ENCODE results near the gene PRSS36. TPM values are rescaled to one million over a fixed set of nuclear protein-coding genes. Genes with fewer than 3 reads are reported as not detected.

The PRSS36 gene
- polyA plus RNA-seq, 1 experiment = 0.39 TPM

GRCh38 chr16:31094088-31094423 is 55.8 kb downstream of the PRSS36 start:
- CTCF ChIA-PET = interaction anchor here (0.5 to 6.4 kb wide), 7 partner anchors 14 to 152 kb away, joined by 3 to 54 read pairs (median 3); partner anchors contain the start of gene HSD3B7
- POLR2A ChIA-PET = no interaction called here
- H3K36me3 ChIP-seq (ENCODE audit: control insufficient read depth, insufficient read depth, low read length) = peaks cover 3% of the 10 kb centered on the region
- TF ChIP-seq CTCF (IDR thresholded peaks at IDR 0.05; ENCODE audit: insufficient read depth, low read depth, low read length) = no peak
- no peaks in the 10 kb centered on the region for H3K27me3 ChIP-seq (ENCODE audit: control insufficient read depth, insufficient read depth, low read length)
- DNase-seq (ENCODE audit: low read depth) = no peak
- H3K4me3 ChIP-seq (ENCODE audit: low read depth, low read length) = peak overlapping the region; percentile 93

- Histone ChIP-seq H3K4me3 (ENCODE audit: low read depth, low read length) (peak overlapping the region; percentile 93), H3K36me3 (ENCODE audit: control insufficient read depth, insufficient read depth, low read length) (peaks cover 7% of the 10 kb centered on the region), H3K27me3 (ENCODE audit: control insufficient read depth, insufficient read depth, low read length) (no peaks in the 10 kb centered on the region)
- no peak for DNase-seq (ENCODE audit: low read depth)
- CTCF ChIA-PET = interaction anchor here (1.1 to 6.4 kb wide), 4 partner anchors 14 to 151 kb away, joined by 3 to 54 read pairs (median 3); partner anchors contain the start of gene HSD3B7
- POLR2A ChIA-PET = no interaction called here
- no peak for TF ChIP-seq CTCF (IDR thresholded peaks at IDR 0.05; ENCODE audit: insufficient read depth, low read depth, low read length)
These were observed 56.6 kb downstream of the PRSS36 start for GRCh38 chr16:31093132-31093703.

- ChIA-PET POLR2A (interaction anchor here (0.7 kb wide), 1 partner anchor 59 kb away, joined by 5 read pairs; no protein-coding TSS in a partner anchor), CTCF (interaction anchor here (0.7 to 6.4 kb wide), 5 partner anchors 27 to 350 kb away, joined by 3 to 54 read pairs (median 3); partner anchors contain the start of genes HSD3B7 and ZNF843)
- TF ChIP-seq CTCF (IDR thresholded peaks at IDR 0.05; ENCODE audit: insufficient read depth, low read depth, low read length) = no peak
- Histone ChIP-seq H3K4me3 (ENCODE audit: low read depth, low read length) (no peak overlapping the region), H3K27me3 (ENCODE audit: control insufficient read depth, insufficient read depth, low read length) (no peaks in the 10 kb centered on the region), H3K36me3 (ENCODE audit: control insufficient read depth, insufficient read depth, low read length) (peaks cover 9% of the 10 kb centered on the region)
- no peak for DNase-seq (ENCODE audit: low read depth)
These were observed 57.5 kb downstream of the PRSS36 start for GRCh38 chr16:31092330-31092729.

GRCh38 chr16:31090540-31090939 is 59.3 kb downstream of the PRSS36 start:
- no peak overlapping the region for H3K4me3 ChIP-seq (ENCODE audit: low read depth, low read length)
- no peaks in the 10 kb centered on the region for H3K27me3 ChIP-seq (ENCODE audit: control insufficient read depth, insufficient read depth, low read length)
- ChIA-PET CTCF (interaction anchor here (6.4 kb wide), 1 partner anchor 106 kb away, joined by 54 read pairs; the partner anchor contains the start of gene HSD3B7), POLR2A (no interaction called here)
- H3K36me3 ChIP-seq (ENCODE audit: control insufficient read depth, insufficient read depth, low read length) = peaks cover 11% of the 10 kb centered on the region
- DNase-seq (ENCODE audit: low read depth) = no peak
- TF ChIP-seq CTCF (IDR thresholded peaks at IDR 0.05; ENCODE audit: insufficient read depth, low read depth, low read length) = no peak

- ChIA-PET POLR2A (no interaction called here), CTCF (no interaction called here)
- no peak for TF ChIP-seq CTCF (IDR thresholded peaks at IDR 0.05; ENCODE audit: insufficient read depth, low read depth, low read length)
- DNase-seq (ENCODE audit: low read depth) = no peak
- Histone ChIP-seq H3K36me3 (ENCODE audit: control insufficient read depth, insufficient read depth, low read length) (peaks cover 17% of the 10 kb centered on the region), H3K27me3 (ENCODE audit: control insufficient read depth, insufficient read depth, low read length) (no peaks in the 10 kb centered on the region), H3K4me3 (ENCODE audit: low read depth, low read length) (no peak overlapping the region)
These were observed 60.7 kb downstream of the PRSS36 start for GRCh38 chr16:31089199-31089598.

Small RNAs within 50 kb of the gene (small RNA-seq; reads per million reads assigned to genes)
- gene AC009088.4 (ENCODE audit: insufficient read length, low read depth, low replicate concordance) (not detected), gene NDUFA3P6 (ENCODE audit: insufficient read length, low read depth, low replicate concordance) (not detected)

Other genes starting within 250 kb of the PRSS36 start
- 5.9 and 7.6 TPM in 2 replicates for gene FBXL19, start 226.5 kb downstream of the PRSS36 start, polyA plus RNA-seq (2011; rRNA removed)
- 25.6 and 37.1 TPM in 2 replicates for gene ORAI3, start 201.0 kb downstream of the PRSS36 start, polyA plus RNA-seq (2011; rRNA removed)
- gene SETD1A, start 192.3 kb downstream of the PRSS36 start, polyA plus RNA-seq (2011; rRNA removed) = 0.96 and 1.4 TPM in 2 replicates
- 15.4 and 25.0 TPM in 2 replicates for gene HSD3B7, start 164.9 kb downstream of the PRSS36 start, polyA plus RNA-seq (2011; rRNA removed)
- gene STX1B, start 139.4 kb downstream of the PRSS36 start, polyA plus RNA-seq (2011; rRNA removed) = 1.5 and 1.6 TPM in 2 replicates
- 41.7 and 53.6 TPM in 2 replicates for gene STX4, start 116.5 kb downstream of the PRSS36 start, polyA plus RNA-seq (2011; rRNA removed)
- gene ZNF668, start 75.8 kb downstream of the PRSS36 start, polyA plus RNA-seq (2011; rRNA removed) = 10.2 and 16.3 TPM in 2 replicates
- gene ZNF646, start 75.6 kb downstream of the PRSS36 start, polyA plus RNA-seq (2011; rRNA removed) = 3.3 and 4.2 TPM in 2 replicates
- 0.96 and 1.8 TPM in 2 replicates for gene PRSS53, start 61.1 kb downstream of the PRSS36 start, polyA plus RNA-seq (2011; rRNA removed)
- gene VKORC1, start 55.3 kb downstream of the PRSS36 start, polyA plus RNA-seq (2011; rRNA removed) = 416 and 515 TPM in 2 replicates
- 31.0 and 56.0 TPM in 2 replicates for gene BCKDK, start 41.7 kb downstream of the PRSS36 start, polyA plus RNA-seq (2011; rRNA removed)
- 28.9 and 31.9 TPM in 2 replicates for gene KAT8, start 32.4 kb downstream of the PRSS36 start, polyA plus RNA-seq (2011; rRNA removed)
- gene PRSS8, start 14.3 kb downstream of the PRSS36 start, polyA plus RNA-seq (2011; rRNA removed) = not detected in 2 replicates
- 109 and 113 TPM in 2 replicates for gene FUS, start 30.1 kb upstream of the PRSS36 start, polyA plus RNA-seq (2011; rRNA removed)
- 15.8 and 23.9 TPM in 2 replicates for gene PYCARD, start 52.7 kb upstream of the PRSS36 start, polyA plus RNA-seq (2011; rRNA removed)
- not detected in 2 replicates for gene TRIM72, start 64.1 kb upstream of the PRSS36 start, polyA plus RNA-seq (2011; rRNA removed)
- not detected in 2 replicates for gene PYDC1, start 67.1 kb upstream of the PRSS36 start, polyA plus RNA-seq (2011; rRNA removed)
- gene ITGAM, start 109.9 kb upstream of the PRSS36 start, polyA plus RNA-seq (2011; rRNA removed) = not detected in 2 replicates
- not detected in 2 replicates for gene ITGAX, start 205.1 kb upstream of the PRSS36 start, polyA plus RNA-seq (2011; rRNA removed)
- gene ITGAD, start 243.3 kb upstream of the PRSS36 start, polyA plus RNA-seq (2011; rRNA removed) = not detected in 2 replicates